HAP-1 (cell line): Measurements from ENCODE around the gene MTMR2.
A peak's percentile ranks its signal among the peaks of the same experiment; 100 is the strongest.

Experiments used
- DNase-seq, 2 experiments: peaks; one replicate each; pipeline ENCODE4 v3.0.0-alpha.2; 2016 to 2020; ENCODE audit warnings: low spot score in 2 of 2
- H3K27me3 ChIP-seq: fragments of 250-450 bp; sonication (Bioruptor Pico); 2 replicates; pipeline ENCODE4 v1.5.1; 2020; ENCODE audit warnings: low read depth, mild to moderate bottlenecking, moderate library complexity
- H3K36me3 ChIP-seq: fragments of 250-450 bp; sonication (Bioruptor Pico); replicated peaks from 2 replicates; pipeline ENCODE4 v1.5.1; 2020; ENCODE audit warnings: mild to moderate bottlenecking
- H3K4me1 ChIP-seq: fragments of 250-450 bp; sonication (Bioruptor Pico); 2 replicates; pipeline ENCODE4 v1.5.1; 2020; ENCODE audit warnings: mild to moderate bottlenecking
- H3K4me3 ChIP-seq: fragments of 250-450 bp; sonication (Bioruptor Pico); 2 replicates; pipeline ENCODE4 v1.5.1; 2020; ENCODE audit warnings: mild to moderate bottlenecking, moderate library complexity
- H3K9me3 ChIP-seq: fragments of 250-450 bp; sonication (Bioruptor Pico); 2 replicates; pipeline ENCODE4 v1.5.1; 2020; ENCODE audit warnings: mild to moderate bottlenecking, moderate library complexity
- in situ Hi-C: fragments of 300-500 bp; cut with MboI; formaldehyde crosslinking; loops from 3 replicates; pipeline ENCODE4 v1.14.3; 2020; ENCODE audit warnings: low sequenced_read_pairs, inconsistent platforms, mixed read lengths

The MTMR2 gene

DNA sequence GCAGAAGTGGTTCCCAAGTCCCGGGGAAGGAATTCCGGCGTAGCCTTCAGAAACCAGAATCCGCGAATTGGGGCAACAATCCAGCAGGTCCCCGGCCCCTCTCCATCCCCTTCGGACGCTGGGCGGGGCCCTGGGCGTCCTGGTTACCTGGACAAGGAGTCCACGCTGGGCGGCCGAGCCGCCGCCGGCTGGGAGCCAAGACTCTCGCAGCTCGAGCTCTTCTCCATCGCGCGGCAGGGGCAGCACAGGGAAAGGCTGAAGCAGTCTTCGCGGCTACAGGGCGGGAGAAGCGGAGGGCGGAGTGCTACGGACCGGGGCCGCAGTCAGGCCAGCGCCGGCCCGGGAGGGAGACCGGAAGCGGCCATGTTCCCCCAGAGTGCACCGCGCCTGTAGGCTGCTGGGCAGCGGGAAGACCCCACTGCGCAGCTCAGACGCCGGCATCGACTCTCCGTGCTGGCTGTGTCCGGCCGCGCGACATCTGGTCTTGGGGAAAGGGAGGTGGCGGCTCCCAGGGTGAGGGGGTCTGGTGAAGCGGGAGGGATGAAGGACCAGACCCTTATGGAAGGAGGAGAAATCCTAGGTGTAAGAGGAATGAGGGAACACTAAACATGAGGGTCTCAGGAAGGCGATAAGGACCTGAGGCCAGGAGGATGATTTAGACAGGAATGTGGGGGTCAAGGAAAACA, at the start of gene MTMR2:
Gene MTMR2, minus strand, starts transcription at position 380 of the 686 bp plus-strand sequence. Its CDS starts 153 bp downstream, at position 227.
- H3K9me3 ChIP-seq, result no peaks in the 10 kb centered on the region
- in situ Hi-C loops, result no loop called here
- peak within 1 kb of the TSS; percentile 86 for H3K4me3 ChIP-seq
- H3K4me1 ChIP-seq, result peaks cover 29% of the 10 kb centered on the region
- H3K36me3 ChIP-seq, result no peaks in the 10 kb centered on the region
- DNase-seq, result peak; percentile 68 to 84
- no peaks in the 10 kb centered on the region for H3K27me3 ChIP-seq

- H3K4me1 ChIP-seq, result no peaks in the 10 kb centered on the region
- no peaks in the 10 kb centered on the region for H3K36me3 ChIP-seq
- no peaks in the 10 kb centered on the region for H3K9me3 ChIP-seq
- H3K27me3 ChIP-seq, result no peaks in the 10 kb centered on the region
- in situ Hi-C loops, result no loop called here
- DNase-seq, result no peak
- no peak overlapping the region for H3K4me3 ChIP-seq
These were observed 48.2 kb upstream of the MTMR2 start for GRCh38 chr11:95972060-95972459.

DNA sequence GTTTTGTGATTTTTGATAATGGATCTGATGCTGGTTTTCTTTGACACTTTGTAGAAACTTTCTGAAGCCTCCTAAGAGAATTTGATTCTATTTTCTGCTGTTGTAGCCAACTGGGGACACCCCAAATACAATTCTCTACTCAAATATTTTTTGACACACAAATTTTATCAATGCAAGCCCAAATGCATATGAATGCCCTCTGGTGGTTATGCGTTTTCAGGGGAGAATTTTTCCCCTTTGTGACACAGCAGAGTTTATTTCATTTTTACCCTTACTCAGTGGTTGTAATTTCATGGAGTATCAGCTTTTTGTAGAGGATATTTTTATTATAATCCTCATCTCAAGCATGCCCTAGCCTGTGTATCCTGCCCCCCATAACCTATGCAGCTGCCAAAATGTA, 44.7 kb upstream of the MTMR2 start:
- in situ Hi-C loops, result no loop called here
- no peaks in the 10 kb centered on the region for H3K4me1 ChIP-seq
- H3K4me3 ChIP-seq, result no peak overlapping the region
- H3K27me3 ChIP-seq, result no peaks in the 10 kb centered on the region
- H3K36me3 ChIP-seq, result no peaks in the 10 kb centered on the region
- no peaks in the 10 kb centered on the region for H3K9me3 ChIP-seq
- DNase-seq, result no peak

- DNase-seq, result no peak
- in situ Hi-C loops, result no loop called here
- H3K9me3 ChIP-seq, result no peaks in the 10 kb centered on the region
- no peak overlapping the region for H3K4me3 ChIP-seq
- H3K4me1 ChIP-seq, result peaks cover 10% of the 10 kb centered on the region
- no peaks in the 10 kb centered on the region for H3K36me3 ChIP-seq
- peaks cover 7% of the 10 kb centered on the region; the same call in 1 of the 2 replicates for H3K27me3 ChIP-seq
These were observed 40.4 kb upstream of the MTMR2 start for GRCh38 chr11:95964281-95964680.

DNA sequence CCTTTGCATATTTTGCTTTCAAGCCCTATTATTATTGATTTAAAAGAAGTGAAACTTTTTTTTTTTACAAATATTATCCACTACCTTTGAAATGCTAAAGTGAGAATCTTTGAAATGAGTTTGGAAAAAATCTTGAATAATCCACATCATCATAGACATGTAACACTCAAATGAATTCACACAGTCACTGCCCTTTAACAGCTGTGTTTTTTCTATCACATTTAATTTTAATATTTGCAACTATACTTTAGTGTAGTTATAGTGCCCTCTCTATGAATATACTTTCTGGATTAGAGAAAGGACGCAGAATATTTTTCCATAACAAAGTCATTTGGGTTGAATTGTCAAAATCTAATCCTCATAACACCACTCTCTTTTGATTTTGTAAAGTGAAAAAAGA, 37.9 kb upstream of the MTMR2 start:
- in situ Hi-C loops, result no loop called here
- Histone ChIP-seq H3K27me3 (peaks cover 7% of the 10 kb centered on the region; the same call in 1 of the 2 replicates), H3K9me3 (no peaks in the 10 kb centered on the region)

GRCh38 chr11:95950905-95951304, 27.0 kb upstream of the MTMR2 start:
- no peaks in the 10 kb centered on the region for H3K36me3 ChIP-seq
- H3K4me3 ChIP-seq, result no peak overlapping the region
- in situ Hi-C loops, result no loop called here
- H3K27me3 ChIP-seq, result no peaks in the 10 kb centered on the region
- no peaks in the 10 kb centered on the region for H3K4me1 ChIP-seq
- DNase-seq, result no peak
- H3K9me3 ChIP-seq, result no peaks in the 10 kb centered on the region; the same call in 1 of the 2 replicates

More for the DNA sequence above, 37.9 kb upstream of the MTMR2 start:
- Histone ChIP-seq H3K36me3 (no peaks in the 10 kb centered on the region), H3K4me1 (peaks cover 10% of the 10 kb centered on the region), H3K4me3 (no peak overlapping the region)
- peak in 1 of 2 experiments; percentile 9 for DNase-seq

DNA sequence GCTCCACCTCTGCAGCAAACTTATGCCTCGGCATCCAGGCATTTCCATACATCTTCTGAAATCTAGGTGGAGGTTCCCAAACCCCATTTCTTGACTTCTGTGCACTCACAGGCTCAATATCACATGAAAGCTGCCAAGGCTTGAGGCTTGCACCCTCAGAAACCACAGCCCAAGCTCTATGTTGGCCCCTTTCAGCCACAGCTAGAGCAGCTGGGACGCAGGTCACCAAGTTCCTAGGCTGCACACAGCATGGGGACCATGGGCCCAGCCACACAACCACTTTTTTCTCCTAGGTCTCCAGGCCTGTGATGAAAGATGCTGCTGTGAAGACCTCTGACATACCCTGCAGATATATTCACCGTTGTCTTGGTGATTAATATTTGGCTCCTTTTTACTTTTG, 24.7 kb upstream of the MTMR2 start:
- H3K36me3 ChIP-seq, result no peaks in the 10 kb centered on the region
- in situ Hi-C loops, result no loop called here
- peaks cover 7% of the 10 kb centered on the region for H3K9me3 ChIP-seq
- H3K4me1 ChIP-seq, result no peaks in the 10 kb centered on the region
- H3K27me3 ChIP-seq, result no peaks in the 10 kb centered on the region
- no peak for DNase-seq
- no peak overlapping the region for H3K4me3 ChIP-seq

DNA sequence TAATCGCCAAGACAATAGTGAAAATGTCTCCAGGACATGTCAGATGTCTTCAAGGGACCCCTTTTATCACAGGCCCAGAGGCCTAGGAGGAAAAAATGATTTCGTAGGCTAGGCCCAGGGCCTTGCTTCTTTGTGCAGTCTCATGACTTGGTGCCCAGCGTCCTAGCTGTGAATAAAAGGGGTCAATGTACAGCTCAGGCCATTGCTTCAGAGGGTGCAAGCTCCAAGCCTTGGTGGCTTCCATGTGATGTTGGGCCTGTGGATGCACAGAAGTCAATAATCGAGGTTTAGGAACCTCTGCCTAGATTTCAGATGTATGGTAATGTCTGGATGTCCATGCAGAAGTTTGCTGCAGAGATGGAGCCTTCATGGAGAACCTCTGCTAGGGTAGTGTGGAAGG, 20.7 kb upstream of the MTMR2 start:
- Histone ChIP-seq H3K4me3 (no peak overlapping the region), H3K27me3 (no peaks in the 10 kb centered on the region), H3K4me1 (no peaks in the 10 kb centered on the region), H3K9me3 (peaks cover 7% of the 10 kb centered on the region), H3K36me3 (no peaks in the 10 kb centered on the region)
- in situ Hi-C loops, result no loop called here
- DNase-seq, result no peak

DNA sequence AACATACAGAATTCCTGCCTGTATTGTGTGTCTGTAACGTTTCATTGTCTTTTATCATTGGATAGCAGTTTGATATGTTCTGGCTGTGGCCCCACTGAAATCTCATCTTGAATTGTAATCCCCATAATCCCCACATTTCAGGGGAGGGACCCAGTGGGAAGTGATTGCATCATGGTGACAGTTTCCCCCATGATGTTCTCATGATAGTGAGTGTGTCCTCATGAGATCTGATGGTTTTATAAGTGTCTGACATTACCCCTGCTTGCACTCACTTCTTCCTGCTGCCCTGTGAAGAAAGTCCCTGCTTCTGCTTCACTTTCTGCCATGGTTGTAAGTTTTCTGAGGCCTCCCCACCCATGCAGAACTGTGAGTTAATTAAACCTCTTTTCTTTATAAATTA, 19.6 kb upstream of the MTMR2 start:
- no peak for DNase-seq
- in situ Hi-C loops, result no loop called here
- H3K27me3 ChIP-seq, result no peaks in the 10 kb centered on the region
- H3K4me1 ChIP-seq, result no peaks in the 10 kb centered on the region
- no peaks in the 10 kb centered on the region for H3K36me3 ChIP-seq
- H3K9me3 ChIP-seq, result peaks cover 7% of the 10 kb centered on the region
- no peak overlapping the region for H3K4me3 ChIP-seq

- in situ Hi-C loops, result no loop called here
- no peaks in the 10 kb centered on the region for H3K27me3 ChIP-seq
- no peaks in the 10 kb centered on the region for H3K9me3 ChIP-seq
- no peak overlapping the region for H3K4me3 ChIP-seq
- no peaks in the 10 kb centered on the region for H3K36me3 ChIP-seq
- DNase-seq, result no peak
- no peaks in the 10 kb centered on the region for H3K4me1 ChIP-seq
These were observed 15.2 kb upstream of the MTMR2 start for GRCh38 chr11:95939091-95939490.

GRCh38 chr11:95937358-95937757, 13.5 kb upstream of the MTMR2 start:
- no peaks in the 10 kb centered on the region for H3K4me1 ChIP-seq
- DNase-seq, result no peak
- no peaks in the 10 kb centered on the region for H3K9me3 ChIP-seq
- no peak overlapping the region for H3K4me3 ChIP-seq
- H3K27me3 ChIP-seq, result no peaks in the 10 kb centered on the region
- no peaks in the 10 kb centered on the region for H3K36me3 ChIP-seq
- in situ Hi-C loops, result no loop called here

DNA sequence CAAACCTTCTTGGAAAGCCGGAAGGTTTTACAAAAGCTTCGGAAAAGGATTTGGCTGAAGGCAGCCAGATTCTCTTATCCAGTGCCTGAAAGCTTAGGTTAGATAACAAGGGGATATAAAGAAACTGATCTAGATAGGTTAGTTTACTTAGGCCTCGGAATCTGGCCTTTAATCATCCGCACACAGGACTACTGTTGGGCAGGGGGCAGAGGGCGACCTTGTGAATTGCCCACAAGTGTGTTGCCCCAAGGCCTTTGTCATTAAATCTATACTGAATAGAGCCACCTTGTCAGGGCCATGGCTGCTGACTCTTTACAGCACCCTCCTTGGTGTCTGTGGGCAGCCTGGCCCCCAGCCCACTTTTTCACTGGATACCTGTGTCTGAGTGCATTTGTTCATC, 9.7 kb upstream of the MTMR2 start:
- Histone ChIP-seq H3K4me1 (no peaks in the 10 kb centered on the region), H3K9me3 (no peaks in the 10 kb centered on the region), H3K36me3 (no peaks in the 10 kb centered on the region), H3K27me3 (no peaks in the 10 kb centered on the region), H3K4me3 (no peak overlapping the region)
- in situ Hi-C loops, result no loop called here
- no peak for DNase-seq

GRCh38 chr11:95931916-95932315, 8.0 kb upstream of the MTMR2 start:
- in situ Hi-C loops, result no loop called here
- H3K4me1 ChIP-seq, result no peaks in the 10 kb centered on the region
- H3K9me3 ChIP-seq, result no peaks in the 10 kb centered on the region
- no peak overlapping the region for H3K4me3 ChIP-seq
- no peaks in the 10 kb centered on the region for H3K36me3 ChIP-seq
- H3K27me3 ChIP-seq, result no peaks in the 10 kb centered on the region
- no peak for DNase-seq

DNA sequence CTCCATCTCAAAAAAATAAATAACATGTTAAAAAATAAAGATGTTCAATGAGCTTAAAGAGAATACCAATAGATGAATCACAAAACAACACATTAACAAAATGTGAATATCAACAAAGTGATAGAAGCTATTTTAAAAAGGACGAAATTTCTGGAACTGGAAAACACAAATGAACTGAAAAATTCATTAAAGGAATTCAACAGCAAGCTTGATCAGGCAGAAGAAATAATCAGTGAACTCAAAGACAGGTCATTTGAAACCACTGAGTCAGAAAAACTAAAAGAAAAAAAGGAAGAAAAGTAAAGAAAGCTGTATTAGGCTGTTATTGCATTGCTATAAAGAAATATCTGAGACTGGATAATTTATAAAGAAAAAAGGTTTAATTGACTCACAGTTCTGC, 7.0 kb upstream of the MTMR2 start:
- in situ Hi-C loops, result no loop called here
- DNase-seq, result no peak
- H3K4me3 ChIP-seq, result no peak overlapping the region
- H3K4me1 ChIP-seq, result no peaks in the 10 kb centered on the region
- no peaks in the 10 kb centered on the region for H3K36me3 ChIP-seq
- H3K27me3 ChIP-seq, result no peaks in the 10 kb centered on the region
- H3K9me3 ChIP-seq, result no peaks in the 10 kb centered on the region

- Histone ChIP-seq H3K27me3 (no peaks in the 10 kb centered on the region), H3K9me3 (no peaks in the 10 kb centered on the region), H3K4me3 (no peak overlapping the region), H3K36me3 (no peaks in the 10 kb centered on the region), H3K4me1 (peaks cover 17% of the 10 kb centered on the region)
- in situ Hi-C loops, result no loop called here
- no peak for DNase-seq
These were observed 2.8 kb upstream of the MTMR2 start for GRCh38 chr11:95926726-95927125.
